A673 (cell line): ENCODE measurements around the gene CCNY. TPM values are rescaled to one million over a fixed set of nuclear protein-coding genes. Genes with fewer than 3 reads are reported as not detected.

Experiments
- BruUV-seq: library from RNA; stranded (reverse); fragments of 400-500 nt; replicated peaks from 2 replicates; lab custom pipeline; 2021; lab: Mats Ljungman, UMichigan
- CTCF ChIA-PET: fragments of 300-600 bp; sonication (Branson Sonifier 250); formaldehyde crosslinking; loops from one replicate; lab custom pipeline; 2022; ENCODE audit warnings: antibody characterized with exemption; lab: Charles Lee
- POLR2A ChIA-PET: fragments of 300-600 bp; sonication (Branson Sonifier 250); formaldehyde crosslinking; loops from one replicate; lab custom pipeline; 2022; ENCODE audit warnings: antibody characterized with exemption; ENCODE audit not compliant: low non-redundant PET; lab: Charles Lee
- DNase-seq: peaks from one replicate; pipeline ENCODE4 v3.0.0-alpha.2; 2015; ENCODE audit warnings: low spot score
- H3K27ac ChIP-seq: fragments of 200-600 bp; sonication (generic); 2 replicates; pipeline ENCODE4 v1.5.1; 2016; ENCODE audit warnings: mixed run types, low read depth, mild to moderate bottlenecking, mixed read lengths, antibody characterized with exemption, low read length; ENCODE audit not compliant: poor library complexity, severe bottlenecking
- H3K27me3 ChIP-seq: fragments of 200-600 bp; sonication (generic); replicated peaks from 2 replicates; pipeline ENCODE4 v1.6.1; 2017; ENCODE audit warnings: mixed run types, low read depth, mild to moderate bottlenecking, mixed read lengths, antibody characterized with exemption, low read length; ENCODE audit not compliant: insufficient read depth, poor library complexity
- H3K36me3 ChIP-seq: fragments of 200-600 bp; sonication (generic); 2 replicates; pipeline ENCODE4 v1.6.1; 2016; ENCODE audit warnings: mixed run types, mild to moderate bottlenecking, mixed read lengths, antibody characterized with exemption, low read length; ENCODE audit not compliant: insufficient read depth, poor library complexity, severe bottlenecking
- H3K4me1 ChIP-seq: fragments of 200-600 bp; sonication (generic); 2 replicates; pipeline ENCODE4 v1.6.1; 2017; ENCODE audit warnings: mixed run types, mild to moderate bottlenecking, mixed read lengths, antibody characterized with exemption, low read length; ENCODE audit not compliant: insufficient read depth, poor library complexity, severe bottlenecking
- H3K4me3 ChIP-seq: fragments of 200-600 bp; sonication (generic); 2 replicates; pipeline ENCODE4 v1.5.1; 2016; ENCODE audit warnings: low read depth, mixed run types, mild to moderate bottlenecking, mixed read lengths, low read length; ENCODE audit not compliant: poor library complexity, severe bottlenecking
- H3K9me3 ChIP-seq: fragments of 200-600 bp; sonication (generic); 2 replicates; pipeline ENCODE4 v1.6.1; 2016; ENCODE audit warnings: mixed run types, low read depth, mild to moderate bottlenecking, mixed read lengths, antibody characterized with exemption, low read length; ENCODE audit not compliant: poor library complexity, severe bottlenecking
- CTCF ChIP-seq: fragments of 300-800, 200-600 bp; sonication (generic); conservative IDR thresholded peaks from 2 replicates; pipeline ENCODE4 v1.5.1; 2017; ENCODE audit warnings: low read depth, mild to moderate bottlenecking, antibody characterized with exemption, low read length, moderate library complexity, mixed read lengths
- EZH2 ChIP-seq: fragments of 200-600 bp; sonication (generic); IDR thresholded peaks from 2 replicates; pipeline ENCODE4 v1.6.1; 2017; ENCODE audit warnings: borderline replicate concordance, low read depth, mild to moderate bottlenecking, mixed read lengths, antibody characterized with exemption, low read length; ENCODE audit not compliant: poor library complexity, severe bottlenecking
- intact Hi-C: fragments of 100-400 bp; cut with micrococcal nuclease; formaldehyde crosslinking; loops from one replicate; pipeline ENCODE4 v1.10.0; 2022; ENCODE audit not compliant: unreplicated experiment
- total RNA-seq: library from RNA; stranded (reverse); gene quantifications from 2 replicates; pipeline ENCODE4 v1.2.3, GENCODE V29; 2021

The CCNY gene
- total RNA-seq, 1 experiment from 2014 or later, result 84.8 TPM

GRCh38 chr10:35368485-35369048 is 32.3 kb downstream of the CCNY start:
- H3K9me3 ChIP-seq, result no peaks in the 10 kb centered on the region
- peaks cover 49% of the 10 kb centered on the region for H3K4me1 ChIP-seq
- H3K36me3 ChIP-seq, result no peaks in the 10 kb centered on the region
- H3K27ac ChIP-seq, result no peak overlapping the region
- POLR2A ChIA-PET, result no interaction called here
- CTCF ChIA-PET, result no interaction called here
- no TSS peak for BruUV-seq
- TF ChIP-seq CTCF (no peak), EZH2 (no peak)
- H3K27me3 ChIP-seq, result no peaks in the 10 kb centered on the region
- intact Hi-C loops, result no loop called here
- H3K4me3 ChIP-seq, result no peak overlapping the region
- no peak for DNase-seq

- no peaks in the 10 kb centered on the region for H3K27me3 ChIP-seq
- H3K27ac ChIP-seq, result no peak overlapping the region
- ChIA-PET CTCF (no interaction called here), POLR2A (no interaction called here)
- intact Hi-C loops, result no loop called here
- DNase-seq, result no peak
- no peak overlapping the region for H3K4me3 ChIP-seq
- peaks cover 52% of the 10 kb centered on the region for H3K4me1 ChIP-seq
- no peaks in the 10 kb centered on the region for H3K36me3 ChIP-seq
- TF ChIP-seq CTCF (no peak), EZH2 (no peak)
- H3K9me3 ChIP-seq, result no peaks in the 10 kb centered on the region
- no TSS peak for BruUV-seq
Measured at GRCh38 chr10:35369049-35369611, 32.8 kb downstream of the CCNY start.

- no peak for DNase-seq
- POLR2A ChIA-PET, result no interaction called here
- no TSS peak for BruUV-seq
- H3K27ac ChIP-seq, result no peak overlapping the region
- peaks cover 33% of the 10 kb centered on the region for H3K4me1 ChIP-seq
- intact Hi-C loops, result no loop called here
- CTCF ChIA-PET, result no interaction called here
- H3K27me3 ChIP-seq, result no peaks in the 10 kb centered on the region
- no peaks in the 10 kb centered on the region for H3K36me3 ChIP-seq
- no peak overlapping the region for H3K4me3 ChIP-seq
- H3K9me3 ChIP-seq, result no peaks in the 10 kb centered on the region
- TF ChIP-seq EZH2 (no peak), CTCF (no peak)
Measured at GRCh38 chr10:35371731-35372130, 35.4 kb downstream of the CCNY start.
